GM19239 (cell line): ENCODE data around the gene GALNS.

ENCODE experiments used
- DNase-seq: peaks from one replicate; pipeline ENCODE4 v3.0.0; 2011; ENCODE audit warnings: low spot score; ENCODE audit not compliant: insufficient read length
- FAIRE-seq: peaks from 2 replicates; lab custom pipeline; 2011; peaks lifted over from hg19 to GRCh38; lab: Jason Lieb, UNC

The GALNS gene

GRCh38 chr16:88822281-88823040 lies 34.3 kb downstream of the GALNS start:
- DNase-seq (no peak), FAIRE-seq (no peak)

- DNase-seq (no peak), FAIRE-seq (no peak)
Observed at GRCh38 chr16:88821168-88821850, 35.4 kb downstream of the GALNS start.

GRCh38 chr16:88820385-88821025 lies 36.2 kb downstream of the GALNS start:
- DNase-seq (no peak), FAIRE-seq (no peak)

- DNase-seq (no peak), FAIRE-seq (no peak)
Observed at GRCh38 chr16:88819126-88819525, 37.6 kb downstream of the GALNS start.

- DNase-seq (no peak), FAIRE-seq (no peak)
Observed at GRCh38 chr16:88818575-88818874, 38.2 kb downstream of the GALNS start.

GRCh38 chr16:88817785-88818574 lies 38.8 kb downstream of the GALNS start:
- FAIRE-seq, result no peak

GRCh38 chr16:88816736-88817535 lies 39.8 kb downstream of the GALNS start:
- FAIRE-seq (no peak), DNase-seq (no peak)

More at GRCh38 chr16:88817785-88818574, 38.8 kb downstream of the GALNS start:
- DNase-seq, result no peak

GRCh38 chr16:88815901-88816589 lies 40.7 kb downstream of the GALNS start:
- peak; percentile 42 for FAIRE-seq
- DNase-seq, result peak; percentile 54

- DNase-seq, result no peak
- FAIRE-seq, result no peak
Observed at GRCh38 chr16:88815227-88815626, 41.5 kb downstream of the GALNS start.

- FAIRE-seq (no peak), DNase-seq (no peak)
Observed at GRCh38 chr16:88814144-88814502, 42.6 kb downstream of the GALNS start.

GRCh38 chr16:88813269-88814143 lies 43.2 kb downstream of the GALNS start:
- DNase-seq (no peak), FAIRE-seq (no peak)

GRCh38 chr16:88812513-88813268 lies 44.1 kb downstream of the GALNS start:
- FAIRE-seq (peak; percentile 14), DNase-seq (no peak)

- peak; percentile 86 for FAIRE-seq
- DNase-seq, result peak; percentile 94
Observed at GRCh38 chr16:88811769-88812512, 44.8 kb downstream of the GALNS start, which contains the start of gene APRT. APRT (minus strand) TSS chr16:88811928; CDS start chr16:88811899, 29 bp downstream.

GRCh38 chr16:88810912-88811768 lies 45.6 kb downstream of the GALNS start:
- DNase-seq (peak; percentile 85), FAIRE-seq (peak; percentile 77)

- DNase-seq (no peak), FAIRE-seq (no peak)
Observed at GRCh38 chr16:88810166-88810911, 46.4 kb downstream of the GALNS start.
